HT1080 (cell line): ENCODE results near the gene PFN4. TPM values are rescaled to one million over a fixed set of nuclear protein-coding genes. Genes with fewer than 3 reads are reported as not detected.
"Not testable (repeated sequence)": the region's sequence is repeated elsewhere in the genome, so short reads cannot be mapped to it uniquely, and the experiment has no call there.

Source experiments
- DNase-seq: peaks from one replicate; pipeline ENCODE4 v3.0.0-alpha.2; 2015; ENCODE audit warnings: low read depth
- polyA plus RNA-seq, 2 experiments: library from polyadenylated mRNA; depleted of rRNA; stranded (reverse); fragments of >200 nt; gene quantifications; 2 replicates each; pipeline ENCODE4 v1.2.3, GENCODE V29; 2015
- total RNA-seq: library from RNA; depleted of rRNA; stranded (reverse); fragments of >200 nt; shearing (Covaris generic); gene quantifications from 2 replicates; pipeline ENCODE4 v1.2.3, GENCODE V29; 2014; rRNA removed

The PFN4 gene
- 0.42 TPM in 1 of 2 replicates, not detected in the other for total RNA-seq
- 0.43 and 0.81 TPM in 2 replicates for polyA plus RNA-seq (2015; cell fraction: cytosol; rRNA removed)
- 0.57 TPM in 1 of 2 replicates, not detected in the other for polyA plus RNA-seq (2015; cell fraction: nucleus; rRNA removed)

GRCh38 chr2:24123195-24123921 lies at the start of gene PFN4, which contains the start of gene FAM228B:
Gene PFN4, minus strand, starts transcription at chr2:24123334. Its CDS starts 799 bp downstream, at chr2:24122535.
Gene FAM228B, plus strand, starts transcription at chr2:24123469. Its CDS starts 893 bp downstream, at chr2:24124362.
- DNase-seq = peak; percentile 80

- no peak for DNase-seq
Observed at GRCh38 chr2:24169023-24169422, 45.9 kb upstream of the PFN4 start.

- DNase-seq = peak; percentile 23
Observed at GRCh38 chr2:24164416-24164973, 41.4 kb upstream of the PFN4 start.

- no peak for DNase-seq
Observed at GRCh38 chr2:24163601-24164000, 40.5 kb upstream of the PFN4 start.

GRCh38 chr2:24163186-24163585 lies 40.1 kb upstream of the PFN4 start:
- no peak for DNase-seq

- no peak for DNase-seq
Observed at GRCh38 chr2:24162494-24162893, 39.4 kb upstream of the PFN4 start.

GRCh38 chr2:24160761-24161160 lies 37.6 kb upstream of the PFN4 start:
- no peak for DNase-seq

- no peak for DNase-seq
Observed at GRCh38 chr2:24159708-24160107, 36.6 kb upstream of the PFN4 start.

- DNase-seq = no peak
Observed at GRCh38 chr2:24158131-24158530, 35.0 kb upstream of the PFN4 start.

- DNase-seq = no peak
Observed at GRCh38 chr2:24153478-24153877, 30.3 kb upstream of the PFN4 start.

GRCh38 chr2:24152413-24153197 lies 29.5 kb upstream of the PFN4 start:
- no peak for DNase-seq

GRCh38 chr2:24147364-24147763 lies 24.2 kb upstream of the PFN4 start:
- no peak for DNase-seq

- not testable (repeated sequence) for DNase-seq
Observed at GRCh38 chr2:24140305-24140704, 17.2 kb upstream of the PFN4 start.

- DNase-seq = no peak
Observed at GRCh38 chr2:24132543-24132942, 9.4 kb upstream of the PFN4 start.

- DNase-seq = no peak
Observed at GRCh38 chr2:24125956-24126355, 2.8 kb upstream of the PFN4 start.

- no peak for DNase-seq
Observed at GRCh38 chr2:24123922-24124580, 917 bp upstream of the PFN4 start.

- no peak for DNase-seq
Observed at GRCh38 chr2:24122366-24123194, 554 bp downstream of the PFN4 start.

GRCh38 chr2:24121469-24121868 lies 1.7 kb downstream of the PFN4 start:
- DNase-seq = no peak

- no peak for DNase-seq
Observed at GRCh38 chr2:24121066-24121465, 2.1 kb downstream of the PFN4 start.

- no peak for DNase-seq
Observed at GRCh38 chr2:24117902-24118301, 5.2 kb downstream of the PFN4 start.

- DNase-seq = peak; percentile 12
Observed at GRCh38 chr2:24115057-24115456, 8.1 kb downstream of the PFN4 start.
